Caco-2 (cell line): ENCODE measurements around the gene ARHGEF10L. TPM values are rescaled to one million over a fixed set of nuclear protein-coding genes. Genes with fewer than 3 reads are reported as not detected.

Source experiments
- BruUV-seq: library from RNA; stranded (reverse); fragments of 400-500 nt; replicated peaks from 2 replicates; lab custom pipeline; 2021; lab: Mats Ljungman, UMichigan
- CTCF ChIA-PET: fragments of 300-600 bp; sonication (Branson Sonifier 250); formaldehyde crosslinking; loops from one replicate; lab custom pipeline; 2022; ENCODE audit warnings: antibody characterized with exemption; lab: Charles Lee
- POLR2A ChIA-PET: fragments of 300-600 bp; sonication (Branson Sonifier 250); formaldehyde crosslinking; loops from one replicate; lab custom pipeline; 2022; ENCODE audit warnings: antibody characterized with exemption; lab: Charles Lee
- DNase-seq, 2 experiments: peaks; one replicate each; pipeline versions ENCODE4 v3.0.0 to v3.0.0-alpha.2; 2020 to 2022
- H3K27me3 ChIP-seq: replicated peaks from 2 replicates; pipeline ENCODE4 v1.6.0; 2011; ENCODE audit warnings: low read length; ENCODE audit not compliant: control insufficient read depth, insufficient read depth
- H3K36me3 ChIP-seq: 2 replicates; pipeline ENCODE4 v1.5.1; 2011; ENCODE audit warnings: low read length; ENCODE audit not compliant: control insufficient read depth, insufficient read depth
- H3K4me1 ChIP-seq: fragments of 250-450 bp; sonication (Bioruptor Pico); 2 replicates; pipeline ENCODE4 v1.5.1; 2020; ENCODE audit warnings: mild to moderate bottlenecking
- H3K4me3 ChIP-seq: 2 replicates; pipeline ENCODE4 v1.5.1; 2011; ENCODE audit warnings: low read depth, mild to moderate bottlenecking, control low read depth, low read length
- H3K9me3 ChIP-seq: fragments of 250-450 bp; sonication (Bioruptor Pico); 2 replicates; pipeline ENCODE4 v1.5.1; 2020; ENCODE audit warnings: mild to moderate bottlenecking, moderate library complexity
- H3K27ac Mint-ChIP-seq: one replicate; pipeline ENCODE4 v1.8.0; 2022; ENCODE audit warnings: mixed read lengths; ENCODE audit not compliant: unreplicated experiment
- H3K27me3 Mint-ChIP-seq: one replicate; pipeline ENCODE4 v1.8.0; 2022; ENCODE audit warnings: mixed read lengths; ENCODE audit not compliant: insufficient read depth, unreplicated experiment
- H3K36me3 Mint-ChIP-seq: one replicate; pipeline ENCODE4 v1.8.0; 2022; ENCODE audit warnings: mild to moderate bottlenecking, mixed read lengths; ENCODE audit not compliant: insufficient read depth, unreplicated experiment
- H3K4me1 Mint-ChIP-seq: one replicate; pipeline ENCODE4 v1.8.0; 2022; ENCODE audit warnings: low read depth, mixed read lengths; ENCODE audit not compliant: unreplicated experiment
- H3K4me3 Mint-ChIP-seq: one replicate; pipeline ENCODE4 v1.8.0; 2022; ENCODE audit warnings: mild to moderate bottlenecking, moderate library complexity, mixed read lengths; ENCODE audit not compliant: unreplicated experiment
- H3K9me3 Mint-ChIP-seq: one replicate; pipeline ENCODE4 v1.8.0; 2022; ENCODE audit warnings: mixed read lengths; ENCODE audit not compliant: unreplicated experiment
- intact Hi-C: fragments of 100-400 bp; cut with micrococcal nuclease; formaldehyde crosslinking; loops from one replicate; pipeline ENCODE4 v1.10.0; 2022; ENCODE audit not compliant: unreplicated experiment
- total RNA-seq: library from RNA; stranded (reverse); gene quantifications from 2 replicates; pipeline ENCODE4 v1.2.3, GENCODE V29; 2022
- TF ChIP-seq, protein P1 (sequence below), 2 experiments: fragments of 200-600 bp in 1 of 2; IDR thresholded peaks; 1 replicate in 1 of 2; 2 replicates in 1 of 2; pipeline versions ENCODE4 v1.5.1 to v1.8.0; 2011 to 2022; ENCODE audit warnings: antibody characterized with exemption in 1 of 2, control low read depth in 1 of 2, inconsistent platforms in 1 of 2, low read depth in 1 of 2, low read length in 1 of 2, mild to moderate bottlenecking in 1 of 2, moderate library complexity in 1 of 2; ENCODE audit not compliant: insufficient read depth in 1 of 2, severe bottlenecking in 1 of 2, unreplicated experiment in 1 of 2

Gene ARHGEF10L
- total RNA-seq, 1 experiment from 2014 or later, result 31.3 TPM

DNA sequence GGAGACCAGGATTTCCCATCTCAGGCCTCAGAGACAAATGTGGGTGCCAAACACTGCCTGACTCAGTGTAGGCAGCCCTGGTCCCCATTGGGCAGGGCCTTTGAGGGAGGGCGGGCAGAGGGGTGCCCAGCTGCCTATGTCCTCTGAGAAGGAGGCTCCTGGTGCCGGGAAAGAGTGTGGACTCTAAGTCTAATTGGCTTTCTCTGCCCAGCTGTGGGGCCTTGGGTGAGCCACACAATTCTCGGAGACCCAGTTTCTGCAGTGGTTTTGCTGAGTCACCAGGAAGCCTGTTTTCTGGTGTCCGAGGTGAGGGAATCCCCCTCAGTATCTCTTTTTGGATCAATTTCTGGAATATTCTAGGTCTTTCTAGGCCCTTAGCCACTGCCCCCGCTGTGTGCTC is 180.4 kb downstream of the ARHGEF10L start:
- H3K36me3 Mint-ChIP-seq, result no peaks in the 10 kb centered on the region
- H3K4me1 Mint-ChIP-seq, result no peaks in the 10 kb centered on the region
- Histone ChIP-seq H3K9me3 (no peaks in the 10 kb centered on the region), H3K4me3 (no peak overlapping the region), H3K4me1 (no peaks in the 10 kb centered on the region), H3K36me3 (no peaks in the 10 kb centered on the region), H3K27me3 (no peaks in the 10 kb centered on the region)
- no peak overlapping the region for H3K4me3 Mint-ChIP-seq
- DNase-seq, result no peak
- ChIA-PET POLR2A (no interaction called here), CTCF (no interaction called here)
- TF ChIP-seq, protein P1, sequence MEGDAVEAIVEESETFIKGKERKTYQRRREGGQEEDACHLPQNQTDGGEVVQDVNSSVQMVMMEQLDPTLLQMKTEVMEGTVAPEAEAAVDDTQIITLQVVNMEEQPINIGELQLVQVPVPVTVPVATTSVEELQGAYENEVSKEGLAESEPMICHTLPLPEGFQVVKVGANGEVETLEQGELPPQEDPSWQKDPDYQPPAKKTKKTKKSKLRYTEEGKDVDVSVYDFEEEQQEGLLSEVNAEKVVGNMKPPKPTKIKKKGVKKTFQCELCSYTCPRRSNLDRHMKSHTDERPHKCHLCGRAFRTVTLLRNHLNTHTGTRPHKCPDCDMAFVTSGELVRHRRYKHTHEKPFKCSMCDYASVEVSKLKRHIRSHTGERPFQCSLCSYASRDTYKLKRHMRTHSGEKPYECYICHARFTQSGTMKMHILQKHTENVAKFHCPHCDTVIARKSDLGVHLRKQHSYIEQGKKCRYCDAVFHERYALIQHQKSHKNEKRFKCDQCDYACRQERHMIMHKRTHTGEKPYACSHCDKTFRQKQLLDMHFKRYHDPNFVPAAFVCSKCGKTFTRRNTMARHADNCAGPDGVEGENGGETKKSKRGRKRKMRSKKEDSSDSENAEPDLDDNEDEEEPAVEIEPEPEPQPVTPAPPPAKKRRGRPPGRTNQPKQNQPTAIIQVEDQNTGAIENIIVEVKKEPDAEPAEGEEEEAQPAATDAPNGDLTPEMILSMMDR (IDR thresholded peaks at IDR 0.05; ENCODE audit: insufficient read depth in 1 of 2, low read depth in 1 of 2, low read length in 1 of 2, severe bottlenecking in 1 of 2, unreplicated experiment in 1 of 2), result no peak
- H3K27me3 Mint-ChIP-seq, result peaks cover 2% of the 10 kb centered on the region
- no peaks in the 10 kb centered on the region for H3K9me3 Mint-ChIP-seq
- BruUV-seq, result no TSS peak
- intact Hi-C loops, result no loop called here
- H3K27ac Mint-ChIP-seq, result no peak overlapping the region

DNA sequence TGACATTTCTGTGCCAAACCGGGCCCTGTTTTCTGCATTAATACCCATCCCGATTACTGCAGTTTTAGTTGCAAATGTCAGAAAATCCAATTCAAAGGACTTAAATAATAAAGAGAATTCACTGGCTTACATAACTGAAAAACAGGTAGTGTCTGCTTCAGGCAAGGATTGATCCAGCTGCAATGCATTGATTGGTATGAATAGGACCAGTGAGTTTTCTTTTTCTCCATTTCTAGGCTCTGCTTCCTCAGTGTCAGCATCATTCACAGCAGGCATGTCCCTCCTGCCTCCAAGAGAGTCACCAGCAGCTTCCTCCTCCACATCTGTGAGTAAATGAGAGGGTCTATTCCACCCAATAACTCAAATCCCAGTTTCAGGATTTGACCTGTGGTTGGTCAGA is 181.9 kb downstream of the ARHGEF10L start:
- TF ChIP-seq, protein P1 (IDR thresholded peaks at IDR 0.05; ENCODE audit: insufficient read depth in 1 of 2, low read depth in 1 of 2, low read length in 1 of 2, severe bottlenecking in 1 of 2, unreplicated experiment in 1 of 2), result no peak
- Histone ChIP-seq H3K36me3 (no peaks in the 10 kb centered on the region), H3K27me3 (no peaks in the 10 kb centered on the region), H3K4me1 (no peaks in the 10 kb centered on the region), H3K9me3 (no peaks in the 10 kb centered on the region), H3K4me3 (no peak overlapping the region)
- H3K4me3 Mint-ChIP-seq, result no peak overlapping the region
- no peaks in the 10 kb centered on the region for H3K36me3 Mint-ChIP-seq
- H3K27me3 Mint-ChIP-seq, result peaks cover 2% of the 10 kb centered on the region
- no peaks in the 10 kb centered on the region for H3K9me3 Mint-ChIP-seq
- DNase-seq, result no peak
- no TSS peak for BruUV-seq
- no peak overlapping the region for H3K27ac Mint-ChIP-seq
- intact Hi-C loops, result no loop called here
- POLR2A ChIA-PET, result no interaction called here
- CTCF ChIA-PET, result no interaction called here
- H3K4me1 Mint-ChIP-seq, result no peaks in the 10 kb centered on the region

DNA sequence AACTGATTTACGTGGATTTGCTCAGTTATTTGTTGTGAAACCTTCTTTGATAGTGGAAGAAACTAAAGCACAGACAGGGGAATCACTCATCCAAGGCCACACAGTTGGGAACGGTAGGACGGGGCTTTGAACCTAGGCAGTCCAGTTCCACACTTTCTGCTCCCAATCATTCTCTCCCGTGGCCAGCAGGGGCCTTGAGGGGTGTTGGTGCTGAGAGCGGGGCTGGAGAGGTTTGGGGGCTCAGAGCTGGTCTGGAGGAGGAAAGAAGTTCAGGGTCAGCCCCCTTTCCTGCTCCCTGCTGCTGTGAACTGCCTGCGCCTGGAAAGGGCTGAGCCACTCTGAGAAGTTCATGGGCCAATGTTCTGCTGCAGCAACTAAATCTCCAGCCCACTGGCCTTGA is 184.2 kb downstream of the ARHGEF10L start:
- Histone ChIP-seq H3K27me3 (no peaks in the 10 kb centered on the region), H3K9me3 (no peaks in the 10 kb centered on the region), H3K36me3 (no peaks in the 10 kb centered on the region), H3K4me1 (no peaks in the 10 kb centered on the region), H3K4me3 (no peak overlapping the region)
- Mint-ChIP-seq H3K4me1 (no peaks in the 10 kb centered on the region), H3K36me3 (no peaks in the 10 kb centered on the region), H3K4me3 (no peak overlapping the region), H3K27me3 (peaks cover 5% of the 10 kb centered on the region), H3K27ac (no peak overlapping the region), H3K9me3 (peaks cover 10% of the 10 kb centered on the region)
- TF ChIP-seq, protein P1 (IDR thresholded peaks at IDR 0.05; ENCODE audit: insufficient read depth in 1 of 2, low read depth in 1 of 2, low read length in 1 of 2, severe bottlenecking in 1 of 2, unreplicated experiment in 1 of 2), result no peak
- ChIA-PET POLR2A (no interaction called here), CTCF (no interaction called here)
- DNase-seq, result no peak
- intact Hi-C loops, result no loop called here
- BruUV-seq, result no TSS peak
